Endothelial cell of umbilical vein (primary cell): Measurements from ENCODE around the gene TNRC6C. TPM values are rescaled to one million over a fixed set of nuclear protein-coding genes. Genes with fewer than 3 reads are reported as not detected.

Source experiments
- BruUV-seq: library from RNA; stranded (reverse); fragments of 400-500 nt; replicated peaks from 2 replicates; lab custom pipeline; 2021; lab: Mats Ljungman, UMichigan
- CTCF ChIA-PET: fragments of 300-600, 350-600 bp; sonication (Branson Sonifier 250); formaldehyde crosslinking; loops from one replicate; lab custom pipeline; 2021; ENCODE audit warnings: antibody characterized with exemption, inconsistent platforms; lab: Charles Lee
- POLR2A ChIA-PET: fragments of 300-600, 350-600 bp; sonication (Branson Sonifier 250); formaldehyde crosslinking; loops from one replicate; lab custom pipeline; 2021; ENCODE audit warnings: antibody characterized with exemption, inconsistent platforms; lab: Charles Lee
- DNase-seq: peaks from one replicate; pipeline ENCODE4 v3.0.0-alpha.2; 2011; ENCODE audit warnings: low read depth, low spot score
- FAIRE-seq: peaks from 2 replicates; lab custom pipeline; 2011; peaks lifted over from hg19 to GRCh38; lab: Jason Lieb, UNC
- H2AFZ ChIP-seq: 2 replicates; pipeline ENCODE4 v1.6.0; 2012; ENCODE audit warnings: low read depth, low read length, control low read depth, inconsistent platforms
- H3K27ac ChIP-seq: 2 replicates; pipeline ENCODE4 v1.5.1; 2011; ENCODE audit warnings: low read depth, mild to moderate bottlenecking, control low read depth, low read length, moderate library complexity; ENCODE audit not compliant: insufficient read depth
- H3K27me3 ChIP-seq, 2 experiments: 2 replicates each; pipeline versions ENCODE4 v1.6.0 to v1.6.1; 2011; ENCODE audit warnings: low read length in 2 of 2, mixed read lengths in 1 of 2; ENCODE audit not compliant: control insufficient read depth in 2 of 2, insufficient read depth in 2 of 2
- H3K36me3 ChIP-seq, 2 experiments: 2 replicates in 1 of 2; 3 replicates in 1 of 2; pipeline ENCODE4 v1.5.1; 2011; ENCODE audit warnings: low read length in 2 of 2, mild to moderate bottlenecking in 1 of 2, moderate library complexity in 1 of 2; ENCODE audit not compliant: control insufficient read depth in 2 of 2, insufficient read depth in 2 of 2; ENCODE audit errors: extremely low read depth in 1 of 2
- H3K4me1 ChIP-seq: 3 replicates; pipeline ENCODE4 v1.5.1; 2011; ENCODE audit warnings: mild to moderate bottlenecking, low read length; ENCODE audit not compliant: control insufficient read depth, insufficient read depth; ENCODE audit errors: extremely low read depth
- H3K4me2 ChIP-seq: 2 replicates; pipeline ENCODE4 v1.6.1; 2011; ENCODE audit warnings: low read length, control low read depth, mixed read lengths; ENCODE audit not compliant: insufficient read depth
- H3K4me3 ChIP-seq, 3 experiments: fragments of 200-600 bp in 1 of 3; sonication (generic), shearing (Covaris generic) in 1 of 3; replicated peaks in 1 of 3; 2 replicates each; pipeline ENCODE4 v1.5.1; 2011 to 2016; ENCODE audit warnings: control low read depth in 3 of 3, low read length in 3 of 3, mild to moderate bottlenecking in 2 of 3, inconsistent platforms in 1 of 3, low read depth in 1 of 3, moderate library complexity in 1 of 3; ENCODE audit not compliant: insufficient read depth in 1 of 3
- H3K79me2 ChIP-seq: 2 replicates; pipeline ENCODE4 v1.6.0; 2012; ENCODE audit warnings: low read length, inconsistent platforms; ENCODE audit not compliant: control insufficient read depth, insufficient read depth
- H3K9ac ChIP-seq: replicated peaks from 2 replicates; pipeline ENCODE3; 2011; ENCODE audit warnings: low read length, control low read depth; ENCODE audit not compliant: insufficient read depth; ENCODE audit errors: extremely low read depth
- H3K9me1 ChIP-seq: replicated peaks from 3 replicates; pipeline ENCODE4 v1.6.0; 2011; ENCODE audit warnings: mild to moderate bottlenecking, low read length; ENCODE audit not compliant: control insufficient read depth, insufficient read depth; ENCODE audit errors: extremely low read depth
- H3K9me3 ChIP-seq: replicated peaks from 2 replicates; pipeline ENCODE4 v1.5.1; 2012; ENCODE audit warnings: low read length, inconsistent platforms; ENCODE audit not compliant: control insufficient read depth, insufficient read depth
- H4K20me1 ChIP-seq: replicated peaks from 2 replicates; pipeline ENCODE3; 2011; ENCODE audit warnings: mild to moderate bottlenecking, low read length; ENCODE audit not compliant: control insufficient read depth, insufficient read depth; ENCODE audit errors: extremely low read depth
- CTCF ChIP-seq, 2 donors: IDR thresholded peaks; 1 replicate in 1 of 2; 2 replicates in 1 of 2; pipeline ENCODE4 v1.5.1; 2011; ENCODE audit warnings: low read length in 2 of 2, mild to moderate bottlenecking in 2 of 2, moderate library complexity in 2 of 2, control low read depth in 1 of 2, inconsistent platforms in 1 of 2, low read depth in 1 of 2; ENCODE audit not compliant: insufficient read depth in 1 of 2; ENCODE audit errors: extremely low read depth in 1 of 2
- EZH2 ChIP-seq: IDR thresholded peaks from 2 replicates; pipeline ENCODE4 v1.6.1; 2012; ENCODE audit warnings: borderline replicate concordance, low read depth, mild to moderate bottlenecking, moderate library complexity, low read length, inconsistent platforms; ENCODE audit not compliant: severe bottlenecking
- FOS ChIP-seq: IDR thresholded peaks from 2 replicates; pipeline ENCODE4 v1.6.1; 2011; ENCODE audit warnings: mild to moderate bottlenecking, low read length, moderate library complexity, borderline replicate concordance; ENCODE audit not compliant: insufficient read depth
- GATA2 ChIP-seq: IDR thresholded peaks from 2 replicates; pipeline ENCODE4 v1.7.0; 2011; ENCODE audit warnings: low read depth, mild to moderate bottlenecking, moderate library complexity, mixed read lengths, low read length; ENCODE audit not compliant: insufficient read length, insufficient read depth
- JUN ChIP-seq: IDR thresholded peaks from 2 replicates; pipeline ENCODE4 v1.6.1; 2011; ENCODE audit warnings: borderline replicate concordance, low read depth; ENCODE audit not compliant: insufficient read length, insufficient read depth
- MYC ChIP-seq: IDR thresholded peaks from one replicate; pipeline ENCODE4 v1.6.1; 2011; ENCODE audit warnings: mild to moderate bottlenecking, low read depth, low read length
- POLR2A ChIP-seq: IDR thresholded peaks from 2 replicates; pipeline ENCODE4 v1.6.1; 2012; ENCODE audit warnings: low read depth, mild to moderate bottlenecking, control low read depth, low read length
- POLR2AphosphoS5 ChIP-seq: IDR thresholded peaks from 2 replicates; pipeline ENCODE4 v1.6.1; 2012; ENCODE audit warnings: low read depth, mild to moderate bottlenecking, control low read depth, low read length, moderate library complexity; ENCODE audit not compliant: insufficient read depth
- dilution Hi-C: fragments of 300-500 bp; cut with MboI; formaldehyde crosslinking; loops from one replicate; pipeline ENCODE4 v1.15.0; 2019; ENCODE audit warnings: low sequenced_read_pairs; ENCODE audit not compliant: extremely low pct_ligation_motif_present
- intact Hi-C: fragments of 100-400 bp; cut with micrococcal nuclease; formaldehyde crosslinking; loops from one replicate; pipeline ENCODE4 v1.10.0; 2022
- polyA plus RNA-seq, 4 experiments: library from polyadenylated mRNA; depleted of rRNA in 3 of 4; stranded (reverse) in 3 of 4; unstranded in 1 of 4; fragments of >200 nt; gene quantifications; 2 replicates each; pipeline versions ENCODE4 v1.2.1 to v1.2.3, GENCODE V29; 2011 to 2012; ENCODE audit warnings: missing spikeins in 1 of 4
- total RNA-seq: library from RNA; stranded (reverse); gene quantifications from 2 replicates; pipeline ENCODE4 v1.2.3, GENCODE V29; 2021
- TF ChIP-seq, protein P1 (sequence below): IDR thresholded peaks from 2 replicates; pipeline ENCODE4 v1.6.1; 2011; ENCODE audit not compliant: insufficient read depth, insufficient read length

TNRC6C gene
- total and polyA plus RNA-seq, 2 donors (not counting 3 experiments of a cell fraction or from before 2014, with no cell fraction given) = 2.1 to 17.5 TPM

GRCh38 chr17:77948690-77949114 lies 9.8 kb upstream of the TNRC6C start:
- intact Hi-C loops = no loop called here

GRCh38 chr17:77951123-77951522 lies 7.4 kb upstream of the TNRC6C start:
- Histone ChIP-seq H3K79me2 (no peaks in the 10 kb centered on the region), H4K20me1 (no peaks in the 10 kb centered on the region), H3K9me3 (no peaks in the 10 kb centered on the region), H3K4me1 (no peaks in the 10 kb centered on the region), H3K27ac (no peak overlapping the region), H3K27me3 (peaks cover 15 to 32% of the 10 kb centered on the region in 2 experiments), H3K4me3 (no peak overlapping the region), H3K9me1 (no peaks in the 10 kb centered on the region), H2AFZ (no peak overlapping the region), H3K9ac (no peak overlapping the region), H3K36me3 (no peaks in the 10 kb centered on the region), H3K4me2 (no peak overlapping the region)
- FAIRE-seq = no peak
- DNase-seq = no peak
- intact Hi-C loops = no loop called here
- TF ChIP-seq FOS = no peak
- no peak for TF ChIP-seq GATA2
- no peak for TF ChIP-seq EZH2
- TF ChIP-seq, protein P1, sequence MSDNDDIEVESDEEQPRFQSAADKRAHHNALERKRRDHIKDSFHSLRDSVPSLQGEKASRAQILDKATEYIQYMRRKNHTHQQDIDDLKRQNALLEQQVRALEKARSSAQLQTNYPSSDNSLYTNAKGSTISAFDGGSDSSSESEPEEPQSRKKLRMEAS = no peak
- TF ChIP-seq MYC = no peak
- no peak for TF ChIP-seq JUN
- no peak for TF ChIP-seq POLR2A
- no peak for TF ChIP-seq CTCF (IDR thresholded peaks at IDR 0.05; ENCODE audit: extremely low read depth in 1 of 2, insufficient read depth in 1 of 2, low read depth in 1 of 2, low read length in 2 of 2)
- TF ChIP-seq POLR2AphosphoS5 = no peak
- CTCF ChIA-PET = no interaction called here
- POLR2A ChIA-PET = no interaction called here
- dilution Hi-C loops = no loop called here
- BruUV-seq = no TSS peak

More at GRCh38 chr17:77948690-77949114, 9.8 kb upstream of the TNRC6C start:
- no TSS peak for BruUV-seq
- Histone ChIP-seq H4K20me1 (no peaks in the 10 kb centered on the region), H3K4me1 (no peaks in the 10 kb centered on the region), H3K27me3 (peaks cover 4 to 24% of the 10 kb centered on the region in 2 experiments), H3K79me2 (no peaks in the 10 kb centered on the region), H3K36me3 (no peaks in the 10 kb centered on the region), H3K4me2 (no peak overlapping the region), H2AFZ (no peak overlapping the region), H3K9me3 (no peaks in the 10 kb centered on the region), H3K9ac (no peak overlapping the region), H3K4me3 (no peak overlapping the region), H3K27ac (no peak overlapping the region), H3K9me1 (no peaks in the 10 kb centered on the region)
- ChIA-PET CTCF (interaction anchor here (0.9 kb wide), 1 partner anchor 64 kb away, joined by 4 read pairs; no protein-coding TSS in a partner anchor), POLR2A (interaction anchor here (1.2 kb wide), 1 partner anchor 10 kb away, joined by 7 read pairs; the partner anchor contains the start of gene TNRC6C)
- peak; percentile 52 for DNase-seq
- TF ChIP-seq GATA2 = no peak
- TF ChIP-seq, protein P1 = peak; percentile 83
- FAIRE-seq = peak; percentile 82
- dilution Hi-C loops = no loop called here
